ENCODE data around the gene LYRM1.
"Not testable (repeated sequence)": the region's sequence is repeated elsewhere in the genome, so short reads cannot be mapped to it uniquely, and the experiment has no call there.

The LYRM1 gene

GRCh38 chr16:20903116-20903898 lies 2.7 kb downstream of the LYRM1 start:
- DNase-seq: no peak

- DNase-seq: no peak
Observed at GRCh38 chr16:20903899-20904506, 3.4 kb downstream of the LYRM1 start.

GRCh38 chr16:20904507-20905081 lies 4.0 kb downstream of the LYRM1 start:
- DNase-seq: no peak

- no peak for DNase-seq
Observed at GRCh38 chr16:20905576-20905975, 5.0 kb downstream of the LYRM1 start.

GRCh38 chr16:20906341-20907255 lies 6.0 kb downstream of the LYRM1 start:
- no peak for DNase-seq

GRCh38 chr16:20910781-20911321 lies 10.3 kb downstream of the LYRM1 start:
- DNase-seq: no peak

- DNase-seq: no peak
Observed at GRCh38 chr16:20911361-20911760, 10.8 kb downstream of the LYRM1 start.

- DNase-seq: no peak
Observed at GRCh38 chr16:20916289-20916688, 15.7 kb downstream of the LYRM1 start.

GRCh38 chr16:20916942-20917341 lies 16.4 kb downstream of the LYRM1 start:
- DNase-seq: no peak

- DNase-seq: no peak
Observed at GRCh38 chr16:20918486-20919239, 18.1 kb downstream of the LYRM1 start.

GRCh38 chr16:20920091-20920490 lies 19.5 kb downstream of the LYRM1 start:
- DNase-seq: no peak

- no peak for DNase-seq
Observed at GRCh38 chr16:20920799-20921198, 20.2 kb downstream of the LYRM1 start.

GRCh38 chr16:20923876-20924275 lies 23.3 kb downstream of the LYRM1 start:
- no peak for DNase-seq

GRCh38 chr16:20925751-20926150 lies 25.2 kb downstream of the LYRM1 start:
- DNase-seq: no peak

GRCh38 chr16:20928774-20929411 lies 28.3 kb downstream of the LYRM1 start:
- no peak for DNase-seq

- not testable (repeated sequence) for DNase-seq
Observed at GRCh38 chr16:20929676-20930364, 29.2 kb downstream of the LYRM1 start.

- DNase-seq: no peak
Observed at GRCh38 chr16:20930365-20930690, 29.8 kb downstream of the LYRM1 start.

- DNase-seq: no peak
Observed at GRCh38 chr16:20931066-20931600, 30.6 kb downstream of the LYRM1 start.

- no peak for DNase-seq
Observed at GRCh38 chr16:20933589-20933988, 33.0 kb downstream of the LYRM1 start.

GRCh38 chr16:20937736-20938135 lies 37.2 kb downstream of the LYRM1 start:
- DNase-seq: no peak

- no peak for DNase-seq
Observed at GRCh38 chr16:20938426-20938825, 37.9 kb downstream of the LYRM1 start.

Measured in COR-L47 (cell line).